B cell (primary cell): ENCODE results near the gene ODAD4. TPM values are rescaled to one million over a fixed set of nuclear protein-coding genes. Genes with fewer than 3 reads are reported as not detected.

Experiments used
- ATAC-seq: fragments of 200-7000 bp; cut with Tn5 transposase; one replicate; pipeline ENCODE4 v1.10.0; 2021; ENCODE audit warnings: low read depth, mild to moderate bottlenecking, moderate number of reproducible peaks, moderate library complexity
- CTCF ChIA-PET: fragments of 350-600 bp; sonication (Branson Sonifier 250); formaldehyde crosslinking; loops from one replicate; lab custom pipeline; 2021; ENCODE audit warnings: antibody characterized with exemption, inconsistent platforms; lab: Charles Lee
- POLR2A ChIA-PET: fragments of 350-600 bp; sonication (Branson Sonifier 250); formaldehyde crosslinking; loops from one replicate; lab custom pipeline; 2021; ENCODE audit warnings: antibody characterized with exemption; lab: Charles Lee
- DNase-seq: peaks from one replicate; pipeline ENCODE4 v3.0.0; 2013
- H2AFZ ChIP-seq: 2 replicates; pipeline ENCODE4 v1.6.1; 2012; ENCODE audit warnings: mild to moderate bottlenecking, low read depth, low read length; ENCODE audit not compliant: insufficient read depth, poor library complexity, severe bottlenecking
- H3K27ac ChIP-seq, 2 donors: 1 replicate in 1 of 2; 2 replicates in 1 of 2; pipeline ENCODE4 v1.5.1; 2012 to 2013; ENCODE audit warnings: low read length in 2 of 2, mild to moderate bottlenecking in 2 of 2, moderate library complexity in 1 of 2
- H3K27me3 ChIP-seq, 4 experiments: fragments of 200-600 bp in 1 of 4; sonication (generic) in 1 of 4; replicated peaks in 1 of 4; 1 replicate in 2 of 4; 2 replicates in 2 of 4; pipeline versions ENCODE4 v1.6.1 to v1.7.0; 2013 to 2016; ENCODE audit warnings: low read length in 3 of 4, mild to moderate bottlenecking in 2 of 4, mixed read lengths in 1 of 4, moderate library complexity in 1 of 4; ENCODE audit not compliant: insufficient read depth in 4 of 4, control insufficient read depth in 3 of 4; ENCODE audit errors: control extremely low read depth in 1 of 4
- H3K36me3 ChIP-seq, 2 experiments: replicated peaks in 1 of 2; 1 replicate in 1 of 2; 2 replicates in 1 of 2; pipeline versions ENCODE4 v1.6.1 to v1.7.1; 2013; ENCODE audit warnings: low read length in 1 of 2; ENCODE audit not compliant: insufficient read depth in 2 of 2, control insufficient read depth in 1 of 2; ENCODE audit errors: control extremely low read depth in 1 of 2, extremely low read depth in 1 of 2
- H3K4me1 ChIP-seq, 2 donors: fragments of 200-600 bp in 1 of 2; sonication (generic) in 1 of 2; 1 replicate in 1 of 2; 2 replicates in 1 of 2; pipeline versions ENCODE4 v1.5.1 to v1.6.1; 2013 to 2017; ENCODE audit warnings: low read length in 2 of 2; ENCODE audit not compliant: control insufficient read depth in 2 of 2, insufficient read depth in 2 of 2
- H3K4me2 ChIP-seq: replicated peaks from 2 replicates; pipeline ENCODE3; 2012; ENCODE audit warnings: mild to moderate bottlenecking, low read depth, low read length; ENCODE audit not compliant: poor library complexity, severe bottlenecking
- H3K4me3 ChIP-seq, 5 experiments: fragments of 200-600 bp in 1 of 5; sonication (generic) in 1 of 5; 1 replicate in 3 of 5; 2 replicates in 2 of 5; pipeline versions ENCODE4 v1.5.1 to v1.7.0; 2011 to 2016; ENCODE audit warnings: low read length in 4 of 5, mild to moderate bottlenecking in 4 of 5, low read depth in 2 of 5, control low read depth in 1 of 5, moderate library complexity in 1 of 5; ENCODE audit not compliant: insufficient read depth in 1 of 5; ENCODE audit errors: control extremely low read depth in 1 of 5, extremely low read depth in 1 of 5
- H3K79me2 ChIP-seq: fragments of 200-600 bp; sonication (generic); one replicate; pipeline ENCODE4 v1.6.0; 2016; ENCODE audit warnings: low read length; ENCODE audit not compliant: control insufficient read depth, insufficient read depth
- H3K9ac ChIP-seq: fragments of 200-600 bp; sonication (generic); 2 replicates; pipeline ENCODE4 v1.6.1; 2017; ENCODE audit warnings: mild to moderate bottlenecking, low read length, moderate library complexity
- H3K9me3 ChIP-seq, 3 donors: one replicate each; pipeline versions ENCODE4 v1.6.1 to v1.7.1; 2013; ENCODE audit warnings: low read length in 2 of 3; ENCODE audit not compliant: control insufficient read depth in 2 of 3, insufficient read depth in 1 of 3; ENCODE audit errors: control extremely low read depth in 1 of 3
- H4K20me1 ChIP-seq: 2 replicates; pipeline ENCODE4 v1.6.0; 2012; ENCODE audit warnings: mild to moderate bottlenecking, low read length; ENCODE audit not compliant: insufficient read depth, control insufficient read depth, poor library complexity, severe bottlenecking
- H3K27ac Mint-ChIP-seq: one replicate; pipeline ENCODE4 v1.8.0; 2021; ENCODE audit warnings: mixed read lengths
- H3K27me3 Mint-ChIP-seq: one replicate; pipeline ENCODE4 v1.8.0; 2021; ENCODE audit warnings: mixed read lengths
- H3K4me1 Mint-ChIP-seq: one replicate; pipeline ENCODE4 v1.8.0; 2021; ENCODE audit warnings: mixed read lengths
- H3K4me3 Mint-ChIP-seq: one replicate; pipeline ENCODE4 v1.8.0; 2021; ENCODE audit warnings: mixed read lengths
- H3K9me3 Mint-ChIP-seq: one replicate; pipeline ENCODE4 v1.8.0; 2022; ENCODE audit warnings: mixed read lengths; ENCODE audit not compliant: insufficient read depth
- CTCF ChIP-seq: fragments of 200-600 bp; IDR thresholded peaks from one replicate; pipeline ENCODE4 v1.8.0; 2022; ENCODE audit warnings: antibody characterized with exemption, mild to moderate bottlenecking
- EZH2 ChIP-seq: IDR thresholded peaks from 2 replicates; pipeline ENCODE4 v1.6.1; 2012; ENCODE audit warnings: borderline replicate concordance, low read depth, mild to moderate bottlenecking, moderate library complexity, low read length; ENCODE audit not compliant: insufficient read depth, poor library complexity, severe bottlenecking
- WGBS: methylation state at CpG from one replicate; pipeline ENCODE4 v1.1.5; 2013; ENCODE audit warnings: missing lambda C conversion rate; ENCODE audit not compliant: insufficient coverage; 5-methylcytosine and 5-hydroxymethylcytosine counted together
- intact Hi-C: fragments of 100-400 bp; cut with micrococcal nuclease; formaldehyde crosslinking; loops from one replicate; pipeline ENCODE4 v1.10.0; 2022
- polyA plus RNA-seq: library from polyadenylated mRNA; depleted of rRNA; stranded (reverse); fragments of >200 nt; gene quantifications from 2 replicates; pipeline ENCODE4 v1.2.3, GENCODE V29; 2012
- total RNA-seq, 2 donors: library from RNA; stranded (reverse); fragments of 120-200 nt in 1 of 2; gene quantifications; 1 replicate in 1 of 2; 2 replicates in 1 of 2; pipeline versions ENCODE4 v1.2.3 to v1.2.4, GENCODE V29; 2013 to 2022

ODAD4 gene
- total and polyA plus RNA-seq, 2 donors (not counting 1 experiment from before 2014, with no cell fraction given), result 0.27 TPM; not detected in 1

DNA sequence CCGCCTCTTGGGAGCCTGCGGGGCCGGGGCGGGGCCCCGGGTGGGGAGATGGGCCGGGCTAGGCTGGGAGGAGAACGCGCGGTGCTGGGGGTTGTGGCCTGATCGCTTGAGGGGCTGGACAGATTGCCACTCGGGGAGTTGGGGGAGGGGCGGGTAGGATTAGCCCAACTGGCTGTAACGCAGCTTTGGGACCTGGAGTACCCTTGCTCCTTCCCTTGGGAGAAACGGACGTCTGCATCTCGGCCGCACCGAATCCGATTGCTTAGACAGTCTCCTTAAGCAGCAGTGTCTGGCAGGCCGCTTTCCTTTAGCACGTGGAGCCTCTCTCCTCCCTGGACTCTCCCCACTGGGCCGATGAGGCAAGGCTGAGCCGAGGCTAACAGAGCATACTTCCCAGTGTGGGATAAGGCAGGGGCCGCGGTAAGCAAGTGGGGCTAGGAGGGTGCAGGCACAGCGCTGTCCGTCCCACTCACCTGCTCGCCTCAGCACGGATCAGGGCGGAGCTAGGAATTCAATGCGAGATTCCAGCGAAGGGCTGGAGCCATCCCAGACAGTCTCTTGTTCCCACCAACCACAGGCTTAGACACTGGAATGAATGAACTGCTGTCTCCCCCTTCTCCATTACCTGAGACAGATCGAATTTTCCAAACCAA, 11.1 kb upstream of the ODAD4 start:
- Mint-ChIP-seq H3K4me1 (peaks cover 35% of the 10 kb centered on the region), H3K4me3 (peak overlapping the region; percentile 91), H3K27ac (peak overlapping the region; percentile 89), H3K27me3 (no peaks in the 10 kb centered on the region), H3K9me3 (no peaks in the 10 kb centered on the region)
- POLR2A ChIA-PET, result interaction anchor here (0.6 to 1.5 kb wide), 2 partner anchors 11 to 612 kb away, joined by 3 to 16 read pairs; partner anchors contain the start of gene ODAD4
- H3K79me2 ChIP-seq, result peaks cover 49% of the 10 kb centered on the region
- no peaks in the 10 kb centered on the region for H3K27me3 ChIP-seq
- H3K27ac ChIP-seq, result no peak overlapping the region
- DNase-seq (no peak), ATAC-seq (no peak)
- H3K36me3 ChIP-seq, result no peaks in the 10 kb centered on the region
- peak overlapping the region; percentile 44 to 99 (median 98) for H3K4me3 ChIP-seq
- peak overlapping the region; percentile 98 for H3K4me2 ChIP-seq
- H3K9ac ChIP-seq, result peak overlapping the region; percentile 98
- no peaks in the 10 kb centered on the region for H3K9me3 ChIP-seq
- WGBS, result 21% methylated on average over 33 of the region's 33 CpGs
- H2AFZ ChIP-seq, result peak overlapping the region; percentile 100
- H4K20me1 ChIP-seq, result peaks cover 32% of the 10 kb centered on the region
- CTCF ChIA-PET, result interaction anchor here (0.6 to 1.5 kb wide), 5 partner anchors 11 to 329 kb away, joined by 3 to 6 read pairs (median 4); partner anchors contain the start of genes ODAD4 and P3H4
- H3K4me1 ChIP-seq, result peaks cover 15 to 21% of the 10 kb centered on the region in 2 donors
- intact Hi-C loops, result loop anchor here (1.0 to 5.0 kb wide), 4 partner anchors 11 to 132 kb away; partner anchors contain the start of genes CNP, DNAJC7, JUP and ODAD4
- TF ChIP-seq EZH2 (no peak), CTCF (no peak)
